ENCODE results near the gene SLC26A1.

Gene SLC26A1

DNA sequence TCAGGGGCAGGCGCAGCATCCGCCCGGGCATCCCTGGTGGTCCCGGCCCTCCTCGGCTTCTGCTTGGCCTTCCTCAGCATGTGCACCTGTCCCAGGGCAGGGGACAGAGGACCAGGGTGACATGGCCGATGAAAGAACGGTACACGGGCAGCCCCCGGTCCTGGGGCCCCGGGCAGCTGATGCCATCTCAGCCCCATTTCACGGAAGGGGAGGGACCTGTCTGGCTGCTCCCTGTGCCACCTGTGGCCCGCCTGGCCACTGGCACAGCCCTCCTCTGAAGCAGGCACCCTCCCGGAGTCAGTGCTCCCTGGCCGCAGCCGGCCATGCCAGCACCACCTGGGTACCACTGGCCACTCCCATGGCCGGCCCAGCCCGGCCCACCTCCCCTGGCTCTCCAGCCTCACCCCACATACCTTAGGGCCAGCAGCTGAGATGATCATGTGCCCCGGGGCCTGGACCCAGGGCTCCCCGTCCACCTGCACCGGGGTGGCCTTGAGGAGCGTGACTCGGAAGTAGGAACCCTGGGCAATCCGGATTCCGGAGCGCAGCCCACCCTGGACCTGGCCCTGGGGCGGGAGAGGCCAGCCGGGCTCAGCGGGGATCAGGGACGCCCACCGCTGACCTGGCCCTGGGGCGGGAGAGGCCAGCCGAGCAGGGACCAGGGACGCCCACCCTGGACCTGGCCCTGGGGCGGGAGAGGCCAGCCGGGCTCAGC is 32.4 kb downstream of the SLC26A1 start:
- 95 to 97% methylated on average over 30 to 32 of the region's 35 CpGs for WGBS, 2 experiments (ENCODE audit: insufficient coverage in 2 of 2)
- no peaks in the 10 kb centered on the region for H3K9me3 ChIP-seq (ENCODE audit: control insufficient read depth, low read length)

DNA sequence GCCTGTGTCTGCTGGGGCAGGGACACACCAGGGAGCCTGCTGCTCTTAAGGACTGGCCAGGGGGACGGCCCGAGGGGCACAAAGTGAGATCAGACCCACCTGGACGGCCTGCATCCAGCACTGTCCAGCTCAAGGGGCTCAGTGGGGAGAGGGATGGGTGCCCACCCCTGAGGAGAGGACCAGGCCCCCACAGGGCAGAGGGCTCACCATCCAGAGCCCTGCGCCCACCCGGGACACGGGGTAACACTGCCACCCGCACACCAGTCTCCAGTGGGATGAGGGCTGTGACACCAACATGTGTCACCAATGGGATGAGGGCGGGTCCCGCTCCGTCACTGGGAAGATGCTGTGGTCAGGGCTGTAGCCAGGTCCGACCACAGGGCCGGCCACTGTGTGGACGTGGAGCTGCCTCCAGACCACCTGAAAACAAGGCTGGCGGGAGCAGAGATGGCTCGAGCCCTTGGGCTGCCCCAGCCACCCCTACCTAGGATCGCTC is 33.0 kb downstream of the SLC26A1 start:
- Histone ChIP-seq H3K27ac (ENCODE audit: low read depth, low read length, severe bottlenecking) (no peak overlapping the region), H3K4me1 (ENCODE audit: control insufficient read depth, insufficient read depth, low read length, poor library complexity, severe bottlenecking) (no peaks in the 10 kb centered on the region), H3K9me3 (ENCODE audit: control insufficient read depth, low read length) (no peaks in the 10 kb centered on the region), H3K36me3 (ENCODE audit: control insufficient read depth, insufficient read depth, low read length) (peaks cover 8% of the 10 kb centered on the region), H3K4me3 (ENCODE audit: extremely low read depth, insufficient read depth, low read length, poor library complexity, severe bottlenecking) (no peak overlapping the region)
- WGBS, 2 experiments (ENCODE audit: insufficient coverage in 2 of 2) = 88% methylated on average over 12 to 16 of the region's 16 CpGs

More for the DNA sequence above, 32.4 kb downstream of the SLC26A1 start:
- H3K27ac ChIP-seq (ENCODE audit: low read depth, low read length, severe bottlenecking) = no peak overlapping the region
- H3K4me1 ChIP-seq (ENCODE audit: control insufficient read depth, insufficient read depth, low read length, poor library complexity, severe bottlenecking) = no peaks in the 10 kb centered on the region
- H3K4me3 ChIP-seq (ENCODE audit: extremely low read depth, insufficient read depth, low read length, poor library complexity, severe bottlenecking) = no peak overlapping the region
- H3K36me3 ChIP-seq (ENCODE audit: control insufficient read depth, insufficient read depth, low read length) = peaks cover 12% of the 10 kb centered on the region

DNA sequence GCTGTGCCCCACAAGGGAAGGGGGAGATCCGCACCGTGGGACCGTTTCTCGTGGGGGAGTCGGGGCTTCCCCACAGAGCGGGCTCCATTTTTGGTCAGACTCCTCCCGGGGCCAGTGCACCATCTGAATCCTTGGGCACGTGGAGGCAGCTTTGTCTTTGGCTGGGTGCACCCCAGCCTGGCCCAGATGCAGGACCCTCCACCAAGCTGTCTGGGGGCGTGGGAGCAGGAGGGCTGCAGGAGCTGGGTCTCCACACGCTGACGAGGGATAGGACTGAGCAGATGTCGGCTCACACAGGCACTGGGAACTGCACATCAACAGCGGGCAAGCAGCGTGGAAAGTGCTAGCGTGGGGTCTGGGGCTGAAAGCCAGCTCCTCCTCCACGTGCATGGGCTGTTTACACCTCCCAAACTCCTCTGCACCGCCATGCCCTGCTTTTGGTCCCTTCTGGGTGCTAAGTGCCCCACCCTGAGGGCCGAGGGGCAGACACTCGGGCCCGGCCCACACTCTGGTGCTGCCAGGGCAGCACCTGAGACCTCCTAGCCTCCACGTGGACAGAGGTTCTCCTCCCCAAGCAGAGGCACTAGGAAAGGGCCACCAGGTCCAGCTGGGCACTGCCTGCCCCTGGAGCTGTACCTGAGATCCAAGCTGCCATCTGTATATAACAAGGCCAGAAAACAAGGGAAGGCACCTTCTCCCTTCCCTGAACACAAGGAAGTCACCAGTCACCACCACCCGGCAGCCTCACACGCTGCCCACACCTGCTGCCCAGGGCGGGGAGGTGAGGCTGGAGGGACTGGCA is 33.7 kb downstream of the SLC26A1 start:
- WGBS, 2 experiments (ENCODE audit: insufficient coverage in 2 of 2) = 91 to 94% methylated on average over 20 to 23 of the region's 24 CpGs
- no peak overlapping the region for H3K4me3 ChIP-seq (ENCODE audit: extremely low read depth, insufficient read depth, low read length, poor library complexity, severe bottlenecking)
- no peaks in the 10 kb centered on the region for H3K9me3 ChIP-seq (ENCODE audit: control insufficient read depth, low read length)
- H3K27ac ChIP-seq (ENCODE audit: low read depth, low read length, severe bottlenecking) = no peak overlapping the region
- H3K4me1 ChIP-seq (ENCODE audit: control insufficient read depth, insufficient read depth, low read length, poor library complexity, severe bottlenecking) = no peaks in the 10 kb centered on the region
- H3K36me3 ChIP-seq (ENCODE audit: control insufficient read depth, insufficient read depth, low read length) = peaks cover 8% of the 10 kb centered on the region

DNA sequence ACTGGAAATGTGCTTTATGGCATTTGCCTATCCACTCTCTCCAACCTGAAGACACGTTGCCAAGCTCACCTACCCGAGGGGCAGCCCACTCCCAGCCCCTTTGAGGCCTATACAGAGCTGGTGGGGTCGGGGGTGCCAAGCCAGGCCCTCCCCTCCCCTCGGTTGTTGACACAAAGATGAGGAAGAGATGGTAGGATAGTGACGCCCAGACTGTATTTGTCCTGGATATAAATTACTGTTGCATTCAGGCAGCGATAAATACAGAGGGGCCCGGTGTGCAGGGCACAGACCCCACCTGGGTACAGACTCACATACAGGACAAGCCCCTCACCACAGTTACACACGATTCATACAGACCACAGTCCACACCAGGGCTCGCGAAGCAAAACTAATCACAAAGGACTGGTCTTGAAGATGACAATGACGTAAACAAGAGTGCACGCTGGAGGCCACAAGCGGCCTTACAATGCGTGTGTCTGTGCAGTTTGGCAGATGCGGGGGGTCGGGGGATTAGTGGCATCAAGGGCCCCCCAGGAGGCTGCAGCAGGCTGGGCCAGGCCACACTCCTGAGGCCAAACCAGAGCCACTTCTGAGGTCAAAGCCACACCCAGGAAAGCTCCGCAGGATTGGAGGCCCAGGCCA is 34.4 kb downstream of the SLC26A1 start:
- WGBS, 2 experiments (ENCODE audit: insufficient coverage in 2 of 2) = 89 to 92% methylated on average over 10 to 17 of the region's 17 CpGs
- Histone ChIP-seq H3K4me3 (ENCODE audit: extremely low read depth, insufficient read depth, low read length, poor library complexity, severe bottlenecking) (no peak overlapping the region), H3K4me1 (ENCODE audit: control insufficient read depth, insufficient read depth, low read length, poor library complexity, severe bottlenecking) (no peaks in the 10 kb centered on the region), H3K36me3 (ENCODE audit: control insufficient read depth, insufficient read depth, low read length) (peaks cover 4% of the 10 kb centered on the region), H3K9me3 (ENCODE audit: control insufficient read depth, low read length) (no peaks in the 10 kb centered on the region), H3K27ac (ENCODE audit: low read depth, low read length, severe bottlenecking) (no peak overlapping the region)

DNA sequence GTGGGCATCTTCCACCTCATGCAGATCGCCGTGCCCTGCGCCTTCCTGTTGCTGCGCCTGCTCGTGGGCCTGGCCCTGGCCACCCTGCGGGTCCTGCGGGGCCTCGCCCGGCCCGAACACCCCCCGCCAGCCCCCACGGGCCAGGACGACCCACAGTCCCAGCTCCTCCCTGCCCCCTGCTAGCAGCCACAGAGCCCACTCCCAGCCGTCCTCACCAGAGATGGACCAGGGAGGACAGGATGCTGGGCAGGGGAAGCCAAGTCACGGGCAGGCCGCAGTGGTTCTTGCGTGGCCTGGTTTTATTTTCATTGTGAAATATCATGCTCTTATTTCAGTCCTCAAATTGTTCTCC is 34.9 kb downstream of the SLC26A1 start:
- no peaks in the 10 kb centered on the region for H3K9me3 ChIP-seq (ENCODE audit: control insufficient read depth, low read length)
- H3K36me3 ChIP-seq (ENCODE audit: control insufficient read depth, insufficient read depth, low read length) = peaks cover 4% of the 10 kb centered on the region
- no peak overlapping the region for H3K27ac ChIP-seq (ENCODE audit: low read depth, low read length, severe bottlenecking)
- H3K4me3 ChIP-seq (ENCODE audit: extremely low read depth, insufficient read depth, low read length, poor library complexity, severe bottlenecking) = no peak overlapping the region
- no peaks in the 10 kb centered on the region for H3K4me1 ChIP-seq (ENCODE audit: control insufficient read depth, insufficient read depth, low read length, poor library complexity, severe bottlenecking)
- WGBS, 2 experiments (ENCODE audit: insufficient coverage in 2 of 2) = 95 to 96% methylated on average over 8 to 17 of the region's 17 CpGs

DNA sequence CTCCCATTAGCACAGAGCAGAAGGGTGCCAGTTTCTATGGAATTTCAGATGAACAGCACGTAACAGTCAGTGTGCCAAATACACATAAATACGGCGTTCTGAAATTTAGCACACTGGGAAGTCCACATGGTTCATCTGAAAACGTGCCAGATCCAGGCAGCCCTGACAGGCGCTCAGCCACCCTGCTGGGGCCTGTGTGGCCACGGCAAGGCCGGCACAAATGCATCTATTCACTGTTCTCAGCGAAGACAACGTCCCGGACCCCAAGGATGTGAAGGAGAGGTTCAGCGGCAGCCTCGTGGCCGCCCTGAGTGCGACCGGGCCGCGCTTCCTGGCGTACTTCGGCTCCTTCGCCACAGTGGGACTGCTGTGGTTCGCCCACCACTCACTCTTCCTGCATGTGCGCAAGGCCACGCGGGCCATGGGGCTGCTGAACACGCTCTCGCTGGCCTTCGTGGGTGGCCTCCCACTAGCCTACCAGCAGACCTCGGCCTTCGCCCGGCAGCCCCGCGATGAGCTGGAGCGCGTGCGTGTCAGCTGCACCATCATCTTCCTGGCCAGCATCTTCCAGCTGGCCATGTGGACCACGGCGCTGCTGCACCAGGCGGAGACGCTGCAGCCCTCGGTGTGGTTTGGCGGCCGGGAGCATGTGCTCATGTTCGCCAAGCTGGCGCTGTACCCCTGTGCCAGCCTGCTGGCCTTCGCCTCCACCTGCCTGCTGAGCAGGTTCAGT is 35.5 kb downstream of the SLC26A1 start:
- Histone ChIP-seq H3K4me3 (ENCODE audit: extremely low read depth, insufficient read depth, low read length, poor library complexity, severe bottlenecking) (no peak overlapping the region), H3K36me3 (ENCODE audit: control insufficient read depth, insufficient read depth, low read length) (peaks cover 4% of the 10 kb centered on the region), H3K4me1 (ENCODE audit: control insufficient read depth, insufficient read depth, low read length, poor library complexity, severe bottlenecking) (no peaks in the 10 kb centered on the region), H3K9me3 (ENCODE audit: control insufficient read depth, low read length) (no peaks in the 10 kb centered on the region), H3K27ac (ENCODE audit: low read depth, low read length, severe bottlenecking) (no peak overlapping the region)
- WGBS, 2 experiments (ENCODE audit: insufficient coverage in 2 of 2) = 96 to 97% methylated on average over 44 to 45 of the region's 45 CpGs

DNA sequence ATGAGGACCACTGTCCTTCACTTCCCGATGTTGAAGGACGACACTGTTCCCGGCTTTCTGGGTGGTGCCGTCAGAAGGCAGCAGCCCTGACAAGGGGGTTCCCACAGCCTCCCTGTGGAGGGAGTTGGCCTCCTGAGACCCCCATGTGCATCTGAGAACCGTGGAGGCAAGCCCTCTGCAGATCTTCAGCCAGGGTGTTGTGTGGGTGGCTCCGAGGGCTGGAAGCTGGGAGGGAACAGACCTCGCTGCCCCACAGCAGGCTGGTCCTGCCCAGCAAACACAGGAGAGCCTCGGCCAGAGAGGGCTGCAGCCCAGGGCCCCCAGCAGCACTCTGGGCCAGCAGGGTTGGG is 36.0 kb downstream of the SLC26A1 start:
- Histone ChIP-seq H3K36me3 (ENCODE audit: control insufficient read depth, insufficient read depth, low read length) (peaks cover 4% of the 10 kb centered on the region), H3K27ac (ENCODE audit: low read depth, low read length, severe bottlenecking) (no peak overlapping the region), H3K9me3 (ENCODE audit: control insufficient read depth, low read length) (no peaks in the 10 kb centered on the region), H3K4me1 (ENCODE audit: control insufficient read depth, insufficient read depth, low read length, poor library complexity, severe bottlenecking) (no peaks in the 10 kb centered on the region), H3K4me3 (ENCODE audit: extremely low read depth, insufficient read depth, low read length, poor library complexity, severe bottlenecking) (no peak overlapping the region)
- 81 to 94% methylated on average over 8 of the region's 8 CpGs for WGBS, 2 experiments (ENCODE audit: insufficient coverage in 2 of 2)

DNA sequence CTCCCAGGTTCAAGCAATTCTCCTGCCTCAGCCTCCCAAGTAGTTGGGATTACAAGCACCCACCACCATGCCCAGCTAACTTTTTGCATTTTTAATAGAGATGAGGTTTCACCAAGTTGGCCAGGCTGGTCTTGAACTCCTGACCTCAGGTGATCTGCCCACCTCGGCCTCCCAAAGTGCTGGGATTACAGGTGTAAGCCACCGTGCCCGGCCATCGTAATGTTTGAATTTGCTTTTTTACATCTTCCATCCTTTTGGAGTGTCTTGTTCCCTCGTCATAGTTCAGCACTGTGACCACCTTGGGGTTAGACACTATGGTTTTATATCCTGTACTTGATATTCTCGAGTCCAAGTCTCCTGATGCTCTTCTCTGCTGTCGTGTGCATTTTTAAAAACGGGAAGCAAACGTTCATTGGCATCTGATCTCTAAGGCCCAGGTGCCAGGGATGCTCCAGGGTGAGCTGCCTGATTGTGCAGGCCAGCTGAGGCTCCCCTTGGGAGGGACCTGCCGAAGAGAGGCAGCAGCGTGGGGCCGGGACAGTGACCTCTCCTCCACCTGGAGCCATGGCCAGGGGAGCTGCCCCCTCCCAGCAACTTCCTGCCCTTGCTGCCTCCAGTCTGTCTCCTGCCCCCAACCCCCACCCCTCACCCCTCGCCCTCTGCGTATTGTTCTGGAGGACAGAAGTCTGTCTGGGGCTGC is 36.5 kb downstream of the SLC26A1 start:
- H3K4me3 ChIP-seq (ENCODE audit: extremely low read depth, insufficient read depth, low read length, poor library complexity, severe bottlenecking) = no peak overlapping the region
- no peak overlapping the region for H3K27ac ChIP-seq (ENCODE audit: low read depth, low read length, severe bottlenecking)
- WGBS, 2 experiments (ENCODE audit: insufficient coverage in 2 of 2) = 89 to 91% methylated on average over 9 to 11 of the region's 14 CpGs
- no peaks in the 10 kb centered on the region for H3K9me3 ChIP-seq (ENCODE audit: control insufficient read depth, low read length)
- no peaks in the 10 kb centered on the region for H3K4me1 ChIP-seq (ENCODE audit: control insufficient read depth, insufficient read depth, low read length, poor library complexity, severe bottlenecking)
- H3K36me3 ChIP-seq (ENCODE audit: control insufficient read depth, insufficient read depth, low read length) = peaks cover 4% of the 10 kb centered on the region

DNA sequence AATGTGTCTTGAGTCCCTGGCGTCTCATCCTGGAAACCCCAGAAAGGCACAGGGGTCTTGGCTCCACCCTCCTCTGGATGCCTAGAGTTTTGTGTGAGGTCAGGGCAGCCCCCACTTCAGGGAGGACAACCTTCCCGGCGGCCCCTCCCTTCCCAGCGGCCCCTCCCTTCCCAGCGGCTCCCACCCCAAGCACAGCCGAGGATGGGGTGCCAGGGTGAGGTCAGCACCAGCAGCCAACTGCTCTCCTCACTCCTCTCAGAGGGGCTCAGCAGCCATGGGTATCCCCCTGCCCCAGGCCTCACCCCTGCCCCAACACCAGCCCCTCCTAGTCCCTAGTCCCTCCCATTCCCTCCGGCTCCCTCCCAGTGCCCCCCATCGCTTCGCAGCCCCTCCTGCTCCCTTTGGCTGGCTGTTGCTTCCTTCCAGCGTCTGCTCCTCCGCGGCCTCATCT is 37.2 kb downstream of the SLC26A1 start:
- Histone ChIP-seq H3K4me3 (ENCODE audit: extremely low read depth, insufficient read depth, low read length, poor library complexity, severe bottlenecking) (no peak overlapping the region), H3K9me3 (ENCODE audit: control insufficient read depth, low read length) (no peaks in the 10 kb centered on the region), H3K27ac (ENCODE audit: low read depth, low read length, severe bottlenecking) (no peak overlapping the region), H3K36me3 (ENCODE audit: control insufficient read depth, insufficient read depth, low read length) (peaks cover 4% of the 10 kb centered on the region), H3K4me1 (ENCODE audit: control insufficient read depth, insufficient read depth, low read length, poor library complexity, severe bottlenecking) (no peaks in the 10 kb centered on the region)
- 82 to 88% methylated on average over 5 to 11 of the region's 12 CpGs for WGBS, 2 experiments (ENCODE audit: insufficient coverage in 2 of 2)

All from mesodermal cell (in vitro differentiated cells).